Uterus (tissue), 2 donors: ENCODE data around the gene SLC9A7.

Experiments
- POLR2A ChIP-seq, 2 donors: fragments of 450-650 bp; IDR thresholded peaks; one replicate each; pipeline ENCODE4 v1.6.1; 2016; ENCODE audit warnings: antibody characterized with exemption in 2 of 2, mild to moderate bottlenecking in 1 of 2, moderate library complexity in 1 of 2
- TF ChIP-seq, protein P1 (sequence below), 4 experiments: fragments of 200-600 bp in 2 of 4; fragments of 450-650 bp in 2 of 4; sonication (generic) in 2 of 4; IDR thresholded peaks; one replicate each; pipeline ENCODE4 v1.5.1; 2016 to 2019; ENCODE audit warnings: antibody characterized with exemption in 4 of 4, mild to moderate bottlenecking in 2 of 4, moderate library complexity in 1 of 4

DNA sequence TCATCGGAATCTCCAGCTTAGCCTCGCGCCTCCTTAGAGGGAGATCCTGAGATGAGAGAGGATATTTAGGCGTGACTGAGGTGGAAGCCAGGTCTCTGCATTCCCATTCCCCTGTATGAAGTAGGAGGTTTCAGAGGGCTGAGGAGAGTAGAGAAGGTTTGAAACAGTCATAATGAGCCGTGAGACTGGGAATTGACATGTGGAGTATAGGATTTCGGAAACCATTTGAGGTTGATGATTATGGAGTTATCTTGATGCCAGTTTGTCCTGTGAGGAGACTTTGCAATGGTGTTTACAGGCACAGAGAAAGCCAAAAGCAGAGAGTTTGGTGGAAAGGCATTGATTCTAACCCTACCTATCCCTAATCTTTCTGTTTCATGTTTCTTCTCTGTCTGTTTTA lies 183.3 kb downstream of the SLC9A7 start:
- TF ChIP-seq, protein P1, sequence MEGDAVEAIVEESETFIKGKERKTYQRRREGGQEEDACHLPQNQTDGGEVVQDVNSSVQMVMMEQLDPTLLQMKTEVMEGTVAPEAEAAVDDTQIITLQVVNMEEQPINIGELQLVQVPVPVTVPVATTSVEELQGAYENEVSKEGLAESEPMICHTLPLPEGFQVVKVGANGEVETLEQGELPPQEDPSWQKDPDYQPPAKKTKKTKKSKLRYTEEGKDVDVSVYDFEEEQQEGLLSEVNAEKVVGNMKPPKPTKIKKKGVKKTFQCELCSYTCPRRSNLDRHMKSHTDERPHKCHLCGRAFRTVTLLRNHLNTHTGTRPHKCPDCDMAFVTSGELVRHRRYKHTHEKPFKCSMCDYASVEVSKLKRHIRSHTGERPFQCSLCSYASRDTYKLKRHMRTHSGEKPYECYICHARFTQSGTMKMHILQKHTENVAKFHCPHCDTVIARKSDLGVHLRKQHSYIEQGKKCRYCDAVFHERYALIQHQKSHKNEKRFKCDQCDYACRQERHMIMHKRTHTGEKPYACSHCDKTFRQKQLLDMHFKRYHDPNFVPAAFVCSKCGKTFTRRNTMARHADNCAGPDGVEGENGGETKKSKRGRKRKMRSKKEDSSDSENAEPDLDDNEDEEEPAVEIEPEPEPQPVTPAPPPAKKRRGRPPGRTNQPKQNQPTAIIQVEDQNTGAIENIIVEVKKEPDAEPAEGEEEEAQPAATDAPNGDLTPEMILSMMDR (IDR thresholded peaks at IDR 0.05) = no peak
- no peak for TF ChIP-seq POLR2A (IDR thresholded peaks at IDR 0.05)
